K562 (cell line): ENCODE results near the gene LPCAT1. TPM values are rescaled to one million over a fixed set of nuclear protein-coding genes. Genes with fewer than 3 reads are reported as not detected.

Experiments
- ATF1 ChIP-seq, 2 experiments: fragments of 450-650 bp in 1 of 2; IDR thresholded peaks; 2 replicates each; pipeline ENCODE4 v1.6.1; 2016; ENCODE audit warnings: missing compliant biosample characterization in 1 of 2, missing genetic modification characterization in 1 of 2
- CTCFL ChIP-seq: IDR thresholded peaks from 2 replicates; pipeline ENCODE4 v1.6.1; 2011; ENCODE audit warnings: borderline replicate concordance, low read depth, mild to moderate bottlenecking, moderate library complexity, low read length; ENCODE audit not compliant: insufficient read depth, poor library complexity, severe bottlenecking
- FOXJ2 ChIP-seq: fragments of 200-800 bp; sonication (Bioruptor generic); IDR thresholded peaks from 2 replicates; pipeline ENCODE4 v1.6.1; 2016; ENCODE audit warnings: missing genetic modification characterization, missing compliant biosample characterization
- IRF2 ChIP-seq: sonication (generic); formaldehyde crosslinking; IDR thresholded peaks from 2 replicates; pipeline ENCODE4 v1.8.1; 2022; ENCODE audit warnings: mild to moderate bottlenecking, missing genetic modification reagents
- MCM5 ChIP-seq: fragments of 450-650 bp; IDR thresholded peaks from 2 replicates; pipeline ENCODE4 v1.6.1; 2016; ENCODE audit warnings: low read depth
- MTF1 ChIP-seq: fragments of 250-450 bp; sonication (Bioruptor Pico); IDR thresholded peaks from 2 replicates; pipeline ENCODE4 v1.9.0; 2021; ENCODE audit warnings: moderate library complexity, mild to moderate bottlenecking, inconsistent platforms, borderline replicate concordance
- NFE2 ChIP-seq: IDR thresholded peaks from 2 replicates; pipeline ENCODE4 v1.6.1; 2014; ENCODE audit warnings: antibody characterized with exemption, low read depth
- PCBP2 ChIP-seq: fragments of 200-400 bp; formaldehyde crosslinking; IDR thresholded peaks from 2 replicates; pipeline ENCODE4 v1.6.1; 2018; ENCODE audit warnings: low read length, low read depth, mild to moderate bottlenecking, moderate library complexity; ENCODE audit not compliant: poor library complexity, severe bottlenecking
- PHB ChIP-seq: fragments of 250-450 bp; sonication (Bioruptor Pico); IDR thresholded peaks from 2 replicates; pipeline ENCODE4 v1.5.0; 2021
- PHF21A ChIP-seq: fragments of 450-650 bp; IDR thresholded peaks from 2 replicates; pipeline ENCODE4 v1.6.1; 2017; ENCODE audit warnings: low read depth, borderline replicate concordance
- SMARCA5 ChIP-seq: fragments of 450-650 bp; IDR thresholded peaks from 2 replicates; pipeline ENCODE4 v1.6.1; 2016
- SP1 ChIP-seq: sonication (generic); formaldehyde crosslinking; IDR thresholded peaks from 2 replicates; pipeline ENCODE4 v1.8.1; 2022; ENCODE audit warnings: mild to moderate bottlenecking, missing genetic modification reagents
- ZFP36 ChIP-seq: fragments of 150-350 bp; IDR thresholded peaks from 2 replicates; pipeline ENCODE4 v1.6.1; 2018; ENCODE audit warnings: low read length, low read depth; ENCODE audit not compliant: partially characterized antibody
- ZNF764 ChIP-seq: fragments of 250-450 bp; sonication (Bioruptor Pico); IDR thresholded peaks from 2 replicates; pipeline ENCODE4 v1.4.0; 2020; ENCODE audit warnings: low read depth, mild to moderate bottlenecking, moderate library complexity
- polyA plus RNA-seq, 8 experiments: library from polyadenylated mRNA; depleted of rRNA in 4 of 8; stranded (reverse) in 5 of 8; unstranded in 3 of 8; fragments of >200 nt; fragmentation: Nextera tagmentation in 2 of 8; fragmentation: Illumina TruSeq in 1 of 8; extraction: Ambion mirVana in 2 of 8; extraction: Trizol in 1 of 8; gene quantifications; 2 replicates each; pipeline versions ENCODE4 v1.2.1 to v1.2.3, GENCODE V29; 2011 to 2014; ENCODE audit warnings: inconsistent platforms in 1 of 8, missing spikeins in 1 of 8
- total RNA-seq, 7 experiments: library from RNA; depleted of rRNA in 6 of 7; stranded (reverse); fragments of >200 nt in 6 of 7; fragmentation: Illumina TruSeq in 2 of 7; extraction: Trizol in 2 of 7; gene quantifications; 2 replicates each; pipeline versions ENCODE4 v1.2.1 to v1.2.3, GENCODE V29; 2011 to 2021; ENCODE audit warnings: low replicate concordance in 1 of 7
- TF ChIP-seq, protein P1 (sequence below): fragments of 250-450 bp; sonication (Bioruptor Pico); IDR thresholded peaks from 2 replicates; pipeline ENCODE4 v1.5.1; 2021; ENCODE audit warnings: mild to moderate bottlenecking
- TF ChIP-seq, protein P2 (sequence below), 3 experiments: fragments of 200-800 bp in 1 of 3; sonication (Bioruptor generic) in 1 of 3; sonication (generic) in 1 of 3; formaldehyde crosslinking in 1 of 3; IDR thresholded peaks; 2 replicates each; pipeline versions ENCODE4 v1.6.1 to v1.8.0; 2016 to 2022; ENCODE audit warnings: mild to moderate bottlenecking in 2 of 3, missing compliant biosample characterization in 2 of 3, missing genetic modification characterization in 2 of 3, missing genetic modification reagents in 1 of 3
- TF ChIP-seq, protein P3 (sequence below): sonication (generic); formaldehyde crosslinking; IDR thresholded peaks from 2 replicates; pipeline ENCODE4 v1.8.1; 2023; ENCODE audit warnings: missing genetic modification reagents, mild to moderate bottlenecking, borderline replicate concordance

LPCAT1 gene
- total and polyA plus RNA-seq, 9 of the 15 experiments (the other 6 are each of a cell fraction or from before 2014, with no cell fraction given) = 0.14 to 18.4 (median 13.9) TPM

DNA sequence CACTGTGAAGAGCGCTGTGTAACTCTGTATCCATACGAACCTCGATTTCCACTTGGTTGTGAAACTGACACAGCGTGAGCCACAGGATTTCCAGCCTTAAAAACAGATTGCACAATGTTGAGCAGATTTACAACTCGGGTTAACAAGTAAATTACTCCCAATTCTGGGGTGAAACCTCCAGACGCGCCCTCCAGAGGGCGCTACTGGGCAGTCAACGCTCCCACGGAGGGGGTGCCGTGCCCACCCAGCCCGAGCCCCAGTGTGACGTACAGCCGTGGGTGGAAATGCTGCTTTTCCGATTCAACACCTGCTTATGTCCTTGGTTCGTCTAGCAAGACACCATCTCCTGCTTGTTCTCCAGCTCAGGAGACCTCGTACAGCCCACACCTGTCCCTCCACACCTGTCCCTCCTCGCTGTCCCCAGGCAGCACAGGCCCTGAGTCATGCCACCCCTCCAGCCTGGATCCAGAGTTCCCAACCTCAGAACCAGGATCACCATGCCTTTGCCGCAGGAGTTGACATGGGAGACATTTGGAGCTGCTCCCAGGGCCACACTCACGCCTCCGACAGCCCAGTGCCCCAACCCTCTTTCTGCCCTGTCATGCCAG is 44.1 kb downstream of the LPCAT1 start (continued):
- TF ChIP-seq MTF1 (no peak), ATF1 (CRISPR knock-in tag; IDR thresholded peaks at IDR 0.05) (no peak), ATF1 (tag; IDR thresholded peaks at IDR 0.05) (no peak), PHB (CRISPR knock-in tag) (no peak), NFE2 (no peak), CTCFL (peak; percentile 20), ZFP36 (no peak), MCM5 (no peak), ZNF764 (CRISPR knock-in tag) (no peak), PCBP2 (no peak), SP1 (no peak), FOXJ2 (no peak), PHF21A (no peak), SMARCA5 (no peak), IRF2 (CRISPR knock-in tag) (no peak)
- TF ChIP-seq, protein P1, sequence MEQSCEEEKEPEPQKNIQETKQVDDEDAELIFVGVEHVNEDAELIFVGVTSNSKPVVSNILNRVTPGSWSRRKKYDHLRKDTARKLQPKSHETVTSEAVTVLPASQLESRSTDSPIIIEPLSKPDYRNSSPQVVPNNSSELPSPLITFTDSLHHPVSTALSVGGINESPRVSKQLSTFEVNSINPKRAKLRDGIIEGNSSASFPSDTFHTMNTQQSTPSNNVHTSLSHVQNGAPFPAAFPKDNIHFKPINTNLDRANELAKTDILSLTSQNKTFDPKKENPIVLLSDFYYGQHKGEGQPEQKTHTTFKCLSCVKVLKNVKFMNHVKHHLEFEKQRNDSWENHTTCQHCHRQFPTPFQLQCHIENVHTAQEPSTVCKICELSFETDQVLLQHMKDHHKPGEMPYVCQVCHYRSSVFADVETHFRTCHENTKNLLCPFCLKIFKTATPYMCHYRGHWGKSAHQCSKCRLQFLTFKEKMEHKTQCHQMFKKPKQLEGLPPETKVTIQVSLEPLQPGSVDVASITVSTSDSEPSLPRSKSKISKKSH = no peak
- TF ChIP-seq, protein P2, sequence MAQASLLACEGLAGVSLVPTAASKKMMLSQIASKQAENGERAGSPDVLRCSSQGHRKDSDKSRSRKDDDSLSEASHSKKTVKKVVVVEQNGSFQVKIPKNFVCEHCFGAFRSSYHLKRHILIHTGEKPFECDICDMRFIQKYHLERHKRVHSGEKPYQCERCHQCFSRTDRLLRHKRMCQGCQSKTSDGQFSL (CRISPR knock-in tag; IDR thresholded peaks at IDR 0.05) = peak; percentile 65; the same call in 1 of the 2 replicates
- TF ChIP-seq, protein P2 (tag; IDR thresholded peaks at IDR 0.05) = 0 out of 4 replicates have a peak, but pooled peaks of 1 of the 2 experiments have one; percentile 28
- TF ChIP-seq, protein P3, sequence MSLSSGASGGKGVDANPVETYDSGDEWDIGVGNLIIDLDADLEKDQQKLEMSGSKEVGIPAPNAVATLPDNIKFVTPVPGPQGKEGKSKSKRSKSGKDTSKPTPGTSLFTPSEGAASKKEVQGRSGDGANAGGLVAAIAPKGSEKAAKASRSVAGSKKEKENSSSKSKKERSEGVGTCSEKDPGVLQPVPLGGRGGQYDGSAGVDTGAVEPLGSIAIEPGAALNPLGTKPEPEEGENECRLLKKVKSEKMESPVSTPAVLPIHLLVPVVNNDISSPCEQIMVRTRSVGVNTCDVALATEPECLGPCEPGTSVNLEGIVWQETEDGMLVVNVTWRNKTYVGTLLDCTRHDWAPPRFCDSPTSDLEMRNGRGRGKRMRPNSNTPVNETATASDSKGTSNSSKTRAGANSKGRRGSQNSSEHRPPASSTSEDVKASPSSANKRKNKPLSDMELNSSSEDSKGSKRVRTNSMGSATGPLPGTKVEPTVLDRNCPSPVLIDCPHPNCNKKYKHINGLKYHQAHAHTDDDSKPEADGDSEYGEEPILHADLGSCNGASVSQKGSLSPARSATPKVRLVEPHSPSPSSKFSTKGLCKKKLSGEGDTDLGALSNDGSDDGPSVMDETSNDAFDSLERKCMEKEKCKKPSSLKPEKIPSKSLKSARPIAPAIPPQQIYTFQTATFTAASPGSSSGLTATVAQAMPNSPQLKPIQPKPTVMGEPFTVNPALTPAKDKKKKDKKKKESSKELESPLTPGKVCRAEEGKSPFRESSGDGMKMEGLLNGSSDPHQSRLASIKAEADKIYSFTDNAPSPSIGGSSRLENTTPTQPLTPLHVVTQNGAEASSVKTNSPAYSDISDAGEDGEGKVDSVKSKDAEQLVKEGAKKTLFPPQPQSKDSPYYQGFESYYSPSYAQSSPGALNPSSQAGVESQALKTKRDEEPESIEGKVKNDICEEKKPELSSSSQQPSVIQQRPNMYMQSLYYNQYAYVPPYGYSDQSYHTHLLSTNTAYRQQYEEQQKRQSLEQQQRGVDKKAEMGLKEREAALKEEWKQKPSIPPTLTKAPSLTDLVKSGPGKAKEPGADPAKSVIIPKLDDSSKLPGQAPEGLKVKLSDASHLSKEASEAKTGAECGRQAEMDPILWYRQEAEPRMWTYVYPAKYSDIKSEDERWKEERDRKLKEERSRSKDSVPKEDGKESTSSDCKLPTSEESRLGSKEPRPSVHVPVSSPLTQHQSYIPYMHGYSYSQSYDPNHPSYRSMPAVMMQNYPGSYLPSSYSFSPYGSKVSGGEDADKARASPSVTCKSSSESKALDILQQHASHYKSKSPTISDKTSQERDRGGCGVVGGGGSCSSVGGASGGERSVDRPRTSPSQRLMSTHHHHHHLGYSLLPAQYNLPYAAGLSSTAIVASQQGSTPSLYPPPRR (CRISPR knock-in tag) = no peak
